ENCODE results near the gene AKR1C1.
"Not testable (repeated sequence)": the region's sequence is repeated elsewhere in the genome, so short reads cannot be mapped to it uniquely, and the experiment has no call there.

Gene AKR1C1

GRCh38 chr10:4941540-4942330 is 21.5 kb upstream of the AKR1C1 start:
- TF ChIP-seq, protein P1, sequence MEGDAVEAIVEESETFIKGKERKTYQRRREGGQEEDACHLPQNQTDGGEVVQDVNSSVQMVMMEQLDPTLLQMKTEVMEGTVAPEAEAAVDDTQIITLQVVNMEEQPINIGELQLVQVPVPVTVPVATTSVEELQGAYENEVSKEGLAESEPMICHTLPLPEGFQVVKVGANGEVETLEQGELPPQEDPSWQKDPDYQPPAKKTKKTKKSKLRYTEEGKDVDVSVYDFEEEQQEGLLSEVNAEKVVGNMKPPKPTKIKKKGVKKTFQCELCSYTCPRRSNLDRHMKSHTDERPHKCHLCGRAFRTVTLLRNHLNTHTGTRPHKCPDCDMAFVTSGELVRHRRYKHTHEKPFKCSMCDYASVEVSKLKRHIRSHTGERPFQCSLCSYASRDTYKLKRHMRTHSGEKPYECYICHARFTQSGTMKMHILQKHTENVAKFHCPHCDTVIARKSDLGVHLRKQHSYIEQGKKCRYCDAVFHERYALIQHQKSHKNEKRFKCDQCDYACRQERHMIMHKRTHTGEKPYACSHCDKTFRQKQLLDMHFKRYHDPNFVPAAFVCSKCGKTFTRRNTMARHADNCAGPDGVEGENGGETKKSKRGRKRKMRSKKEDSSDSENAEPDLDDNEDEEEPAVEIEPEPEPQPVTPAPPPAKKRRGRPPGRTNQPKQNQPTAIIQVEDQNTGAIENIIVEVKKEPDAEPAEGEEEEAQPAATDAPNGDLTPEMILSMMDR (IDR thresholded peaks at IDR 0.05) = no peak
- no peak overlapping the region for H3K4me3 Mint-ChIP-seq
- no peak for DNase-seq
- peaks cover 6% of the 10 kb centered on the region for H3K27me3 Mint-ChIP-seq (ENCODE audit: low read depth, poor library complexity)
- peaks cover 14% of the 10 kb centered on the region for H3K9me3 Mint-ChIP-seq
- H3K36me3 Mint-ChIP-seq (ENCODE audit: low read depth) = no peaks in the 10 kb centered on the region
- H3K27ac Mint-ChIP-seq = no peak overlapping the region
- peaks cover 12% of the 10 kb centered on the region for H3K4me1 Mint-ChIP-seq

- not testable (repeated sequence) for H3K36me3 Mint-ChIP-seq (ENCODE audit: low read depth); H3K27me3 Mint-ChIP-seq (ENCODE audit: low read depth, poor library complexity); H3K4me3 Mint-ChIP-seq; DNase-seq; H3K27ac Mint-ChIP-seq
- H3K4me1 Mint-ChIP-seq = peaks cover 12% of the 10 kb centered on the region
- H3K9me3 Mint-ChIP-seq = peaks cover 13% of the 10 kb centered on the region
Observed at GRCh38 chr10:4942931-4943330, 20.3 kb upstream of the AKR1C1 start.

GRCh38 chr10:4943416-4943815 is 19.8 kb upstream of the AKR1C1 start:
- DNase-seq; H3K9me3 Mint-ChIP-seq; H3K27me3 Mint-ChIP-seq (ENCODE audit: low read depth, poor library complexity); H3K4me3 Mint-ChIP-seq; H3K36me3 Mint-ChIP-seq (ENCODE audit: low read depth): not testable (repeated sequence)
- peaks cover 12% of the 10 kb centered on the region for H3K4me1 Mint-ChIP-seq
- H3K27ac Mint-ChIP-seq = peak overlapping the region; percentile 27

- H3K4me1 Mint-ChIP-seq = peaks cover 12% of the 10 kb centered on the region
- H3K9me3 Mint-ChIP-seq = peaks cover 9% of the 10 kb centered on the region
- peaks cover 6% of the 10 kb centered on the region for H3K27me3 Mint-ChIP-seq (ENCODE audit: low read depth, poor library complexity)
- H3K4me3 Mint-ChIP-seq = no peak overlapping the region
- DNase-seq = no peak
- TF ChIP-seq, protein P1 (IDR thresholded peaks at IDR 0.05) = no peak
- no peak overlapping the region for H3K27ac Mint-ChIP-seq
- H3K36me3 Mint-ChIP-seq (ENCODE audit: low read depth) = no peaks in the 10 kb centered on the region
Observed at GRCh38 chr10:4943821-4944220, 19.4 kb upstream of the AKR1C1 start.

GRCh38 chr10:4944841-4945240 is 18.4 kb upstream of the AKR1C1 start:
- peaks cover 2% of the 10 kb centered on the region for H3K27me3 Mint-ChIP-seq (ENCODE audit: low read depth, poor library complexity)
- H3K4me1 Mint-ChIP-seq = peaks cover 12% of the 10 kb centered on the region
- TF ChIP-seq, protein P1 (IDR thresholded peaks at IDR 0.05) = no peak
- H3K27ac Mint-ChIP-seq = no peak overlapping the region
- H3K4me3 Mint-ChIP-seq = no peak overlapping the region
- H3K36me3 Mint-ChIP-seq (ENCODE audit: low read depth) = no peaks in the 10 kb centered on the region
- peaks cover 13% of the 10 kb centered on the region for H3K9me3 Mint-ChIP-seq
- DNase-seq = no peak

GRCh38 chr10:4945766-4946717 is 17.2 kb upstream of the AKR1C1 start:
- peaks cover 13% of the 10 kb centered on the region for H3K9me3 Mint-ChIP-seq
- no peak overlapping the region for H3K4me3 Mint-ChIP-seq
- H3K27ac Mint-ChIP-seq = no peak overlapping the region
- H3K36me3 Mint-ChIP-seq (ENCODE audit: low read depth) = no peaks in the 10 kb centered on the region
- TF ChIP-seq, protein P1 (IDR thresholded peaks at IDR 0.05) = no peak
- peaks cover 12% of the 10 kb centered on the region for H3K4me1 Mint-ChIP-seq
- peaks cover 2% of the 10 kb centered on the region for H3K27me3 Mint-ChIP-seq (ENCODE audit: low read depth, poor library complexity)
- no peak for DNase-seq

Data from nephron progenitor cell (in vitro differentiated cells).